ENCODE measurements around the gene MN1.

- TF ChIP-seq, protein P1, sequence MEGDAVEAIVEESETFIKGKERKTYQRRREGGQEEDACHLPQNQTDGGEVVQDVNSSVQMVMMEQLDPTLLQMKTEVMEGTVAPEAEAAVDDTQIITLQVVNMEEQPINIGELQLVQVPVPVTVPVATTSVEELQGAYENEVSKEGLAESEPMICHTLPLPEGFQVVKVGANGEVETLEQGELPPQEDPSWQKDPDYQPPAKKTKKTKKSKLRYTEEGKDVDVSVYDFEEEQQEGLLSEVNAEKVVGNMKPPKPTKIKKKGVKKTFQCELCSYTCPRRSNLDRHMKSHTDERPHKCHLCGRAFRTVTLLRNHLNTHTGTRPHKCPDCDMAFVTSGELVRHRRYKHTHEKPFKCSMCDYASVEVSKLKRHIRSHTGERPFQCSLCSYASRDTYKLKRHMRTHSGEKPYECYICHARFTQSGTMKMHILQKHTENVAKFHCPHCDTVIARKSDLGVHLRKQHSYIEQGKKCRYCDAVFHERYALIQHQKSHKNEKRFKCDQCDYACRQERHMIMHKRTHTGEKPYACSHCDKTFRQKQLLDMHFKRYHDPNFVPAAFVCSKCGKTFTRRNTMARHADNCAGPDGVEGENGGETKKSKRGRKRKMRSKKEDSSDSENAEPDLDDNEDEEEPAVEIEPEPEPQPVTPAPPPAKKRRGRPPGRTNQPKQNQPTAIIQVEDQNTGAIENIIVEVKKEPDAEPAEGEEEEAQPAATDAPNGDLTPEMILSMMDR (IDR thresholded peaks at IDR 0.05): no peak
- TF ChIP-seq POLR2A (IDR thresholded peaks at IDR 0.05): no peak
Measured at GRCh38 chr22:27769012-27769411, 32.5 kb downstream of the MN1 start.

All from adrenal gland (tissue), 5 donors.